D341Med (cell line): Measurements from ENCODE around the gene PRSS27.
"Not testable (repeated sequence)": the region's sequence is repeated elsewhere in the genome, so short reads cannot be mapped to it uniquely, and the experiment has no call there.

ENCODE experiments used
- DNase-seq: peaks from one replicate; pipeline ENCODE4 v3.0.0; 2012; ENCODE audit warnings: low spot score

Gene PRSS27

DNA sequence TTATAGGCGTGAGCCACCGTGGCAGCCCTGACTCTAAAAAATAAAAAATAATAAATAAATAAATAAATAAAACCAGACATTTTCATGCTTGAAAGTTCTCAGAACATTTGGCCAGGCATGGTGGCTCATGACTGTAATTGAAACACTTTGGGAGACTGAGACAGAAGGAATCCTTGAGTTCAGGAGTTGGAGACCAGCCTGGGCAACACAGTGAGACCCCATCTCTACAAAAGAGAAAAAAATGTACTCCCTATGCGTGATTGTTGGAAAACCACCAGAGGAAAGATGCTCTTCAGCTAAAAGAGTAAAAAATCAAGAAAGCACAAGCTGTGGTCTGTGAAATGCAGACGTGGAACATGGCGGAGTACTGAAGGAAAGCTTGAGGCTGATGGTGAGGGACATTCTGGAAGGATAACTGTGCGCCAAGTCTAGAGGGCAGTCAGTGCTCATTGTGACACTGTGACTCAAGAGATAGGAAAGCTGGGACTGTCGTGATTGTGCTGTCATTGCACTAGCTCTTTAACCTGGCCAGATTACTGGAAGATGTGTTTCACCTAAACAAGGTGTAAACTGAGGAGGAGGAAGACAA lies 4.2 kb upstream of the PRSS27 start:
- no peak for DNase-seq

DNA sequence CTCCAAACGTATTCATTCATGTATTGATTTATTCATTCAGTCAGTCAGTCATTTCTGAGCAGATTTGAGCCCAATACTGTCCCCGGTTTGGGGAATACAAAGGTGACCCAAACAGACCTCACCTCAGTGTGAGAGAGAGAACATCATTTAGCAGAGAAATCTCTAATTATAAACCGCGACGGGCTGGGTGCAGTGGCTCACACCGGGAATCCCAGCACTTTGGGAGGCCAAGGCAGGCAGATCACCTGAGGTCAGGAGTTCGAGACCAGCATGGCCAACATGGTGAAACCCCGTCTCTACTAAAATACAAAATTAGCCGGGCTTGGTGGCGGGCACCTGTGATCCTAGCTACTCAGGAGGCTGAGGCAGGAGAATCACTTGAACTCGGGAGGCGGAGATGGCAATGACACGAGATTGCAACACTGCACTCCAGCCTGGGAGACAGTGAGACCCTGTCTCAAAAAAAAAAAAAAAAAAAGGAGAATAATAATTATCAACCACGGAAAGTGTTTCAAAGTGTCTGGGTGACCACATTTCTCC lies 1.7 kb upstream of the PRSS27 start:
- not testable (repeated sequence) for DNase-seq

DNA sequence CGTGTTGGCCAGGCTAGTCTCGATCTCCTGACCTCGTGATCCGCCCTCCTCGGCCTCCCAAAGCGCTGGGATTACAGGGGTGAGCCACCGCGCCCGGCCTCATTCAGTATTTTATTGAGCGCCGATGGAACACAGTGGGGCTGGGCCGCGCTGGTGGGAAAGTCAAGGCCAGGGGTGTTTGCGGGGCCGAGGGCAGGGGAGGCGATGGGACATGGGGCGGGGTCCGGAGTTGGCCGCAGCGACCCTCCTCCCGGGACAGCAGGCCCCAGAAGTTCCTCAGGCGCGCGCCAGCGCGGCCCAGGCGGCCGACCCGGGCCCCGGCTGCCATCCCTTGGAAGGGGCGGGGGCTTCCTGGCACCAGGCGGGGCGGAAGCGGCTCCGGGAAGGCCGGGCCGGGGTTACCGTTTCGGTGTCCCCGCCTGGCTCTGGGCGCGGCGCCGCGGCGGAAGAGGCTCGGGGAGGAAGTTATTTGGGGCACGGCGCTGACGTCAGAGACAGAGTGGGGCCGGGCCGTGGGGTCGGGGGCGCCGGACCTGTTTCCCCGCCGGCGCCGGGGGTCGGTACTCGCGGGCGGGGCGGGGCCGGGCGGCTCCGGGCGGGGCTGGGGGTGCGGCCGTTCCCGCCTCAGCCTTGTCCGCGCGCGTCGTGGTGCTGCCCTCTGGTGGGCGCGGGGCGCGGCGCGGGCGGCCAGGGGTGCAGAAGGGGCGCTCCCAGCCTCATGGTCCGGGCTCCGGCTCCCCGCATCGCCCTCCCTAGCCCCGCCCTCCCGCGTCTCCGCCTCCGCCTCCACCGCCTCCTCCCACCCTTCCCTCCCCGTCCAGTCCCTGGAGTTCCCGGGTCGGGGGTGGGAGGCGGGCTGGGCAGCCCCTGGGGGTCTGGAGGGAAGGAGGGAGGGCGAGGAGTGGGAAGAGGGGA lies 952 bp upstream of the PRSS27 start:
- DNase-seq, result peak; percentile 95

DNA sequence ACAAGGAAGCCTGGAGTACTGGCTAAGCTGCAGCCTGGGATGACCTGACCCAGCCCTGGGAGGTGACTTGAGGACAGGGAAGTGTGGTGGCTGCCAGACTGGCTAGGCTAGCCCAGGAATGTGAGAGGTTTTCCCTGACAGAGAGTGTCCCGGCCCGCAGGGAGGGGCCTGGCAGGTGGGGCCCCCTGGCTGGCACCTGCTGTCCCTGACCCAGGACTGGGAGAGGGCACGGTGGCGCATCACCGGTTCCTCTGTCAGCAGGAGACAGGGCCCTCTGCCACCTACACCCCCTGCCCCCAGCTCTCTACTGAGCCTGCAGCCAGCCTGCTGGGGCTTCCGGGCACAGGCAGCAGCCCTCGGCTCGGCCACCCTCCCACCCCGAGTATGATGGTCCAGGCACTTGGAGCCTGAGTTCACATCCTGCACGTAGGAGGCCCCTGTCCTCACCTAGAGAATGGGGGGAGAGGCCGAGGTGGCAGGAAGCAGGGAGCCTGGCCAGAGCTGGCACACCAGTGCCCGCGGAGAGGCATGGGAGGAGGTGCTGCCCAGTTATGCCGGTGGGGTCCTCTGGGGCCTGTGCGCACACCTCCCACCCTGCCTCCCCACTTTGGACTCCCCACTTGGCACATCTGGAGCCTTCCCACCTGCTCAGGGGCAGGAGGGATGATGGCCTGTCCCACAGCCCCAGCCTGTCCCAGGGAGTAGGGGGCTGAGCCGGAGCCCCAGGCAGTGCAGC lies 528 bp downstream of the PRSS27 start:
- DNase-seq, result no peak

DNA sequence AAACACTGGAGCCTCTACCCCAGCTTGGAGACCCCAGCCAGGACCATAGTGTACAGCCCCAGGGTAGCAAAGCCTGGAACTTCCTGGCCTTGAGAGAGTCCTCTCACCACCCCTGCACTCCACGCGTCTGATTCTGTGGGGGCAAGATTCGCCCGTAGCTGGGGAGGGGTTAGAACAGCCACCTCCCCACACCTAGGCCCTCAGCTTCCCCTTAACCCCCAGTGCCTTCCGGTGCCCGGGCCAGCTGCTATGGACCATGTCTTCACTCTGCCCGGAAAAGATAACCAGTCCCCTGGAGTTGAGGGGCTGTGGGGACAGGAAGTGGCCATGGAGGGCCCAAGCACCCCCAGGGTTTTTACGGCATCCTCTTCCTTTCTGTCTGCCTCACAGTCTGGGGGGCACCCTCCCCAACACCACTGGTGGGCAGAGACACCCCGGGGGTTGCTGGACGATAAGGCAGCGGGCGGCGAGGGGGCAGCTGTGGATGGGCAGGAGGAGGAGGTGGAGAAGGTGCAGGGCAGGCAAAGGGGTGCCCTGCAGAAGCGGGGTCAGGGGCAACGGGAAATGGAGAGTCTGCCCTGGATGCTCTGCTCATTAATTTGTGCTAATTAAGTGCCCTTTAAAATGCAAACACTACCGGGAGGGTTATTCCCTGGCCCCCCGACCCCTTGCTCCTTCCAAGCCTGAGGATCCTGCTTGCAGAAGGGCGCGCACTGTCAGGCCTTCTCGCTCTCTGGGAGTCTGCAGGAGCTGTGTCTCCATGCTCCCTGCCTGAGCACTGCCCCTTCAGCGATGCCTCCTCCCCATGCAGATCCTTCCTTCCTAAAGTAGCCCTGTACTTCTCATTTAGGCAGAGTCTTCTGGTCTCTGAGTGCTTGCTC lies 2.4 kb downstream of the PRSS27 start:
- no peak for DNase-seq

DNA sequence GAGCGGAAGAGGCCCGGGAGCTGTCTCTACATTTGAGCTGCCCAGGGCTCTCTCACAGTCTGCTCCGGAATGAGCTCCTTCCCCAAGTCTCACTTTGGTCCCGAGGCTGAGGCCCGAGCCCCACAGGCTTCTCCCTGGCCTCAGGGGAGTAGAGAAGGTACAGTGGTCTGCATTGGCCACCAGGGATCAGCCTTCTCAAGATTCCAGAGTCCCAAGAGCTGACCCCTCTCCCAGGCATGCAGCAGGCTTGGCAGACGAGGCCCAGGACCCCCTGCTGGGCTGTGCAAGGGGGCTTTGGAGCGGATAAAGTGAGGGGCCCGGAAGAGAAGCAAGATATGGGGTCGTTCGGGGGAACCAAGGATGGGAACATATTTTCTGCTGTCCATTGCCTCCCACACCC lies 3.1 kb downstream of the PRSS27 start:
- no peak for DNase-seq

DNA sequence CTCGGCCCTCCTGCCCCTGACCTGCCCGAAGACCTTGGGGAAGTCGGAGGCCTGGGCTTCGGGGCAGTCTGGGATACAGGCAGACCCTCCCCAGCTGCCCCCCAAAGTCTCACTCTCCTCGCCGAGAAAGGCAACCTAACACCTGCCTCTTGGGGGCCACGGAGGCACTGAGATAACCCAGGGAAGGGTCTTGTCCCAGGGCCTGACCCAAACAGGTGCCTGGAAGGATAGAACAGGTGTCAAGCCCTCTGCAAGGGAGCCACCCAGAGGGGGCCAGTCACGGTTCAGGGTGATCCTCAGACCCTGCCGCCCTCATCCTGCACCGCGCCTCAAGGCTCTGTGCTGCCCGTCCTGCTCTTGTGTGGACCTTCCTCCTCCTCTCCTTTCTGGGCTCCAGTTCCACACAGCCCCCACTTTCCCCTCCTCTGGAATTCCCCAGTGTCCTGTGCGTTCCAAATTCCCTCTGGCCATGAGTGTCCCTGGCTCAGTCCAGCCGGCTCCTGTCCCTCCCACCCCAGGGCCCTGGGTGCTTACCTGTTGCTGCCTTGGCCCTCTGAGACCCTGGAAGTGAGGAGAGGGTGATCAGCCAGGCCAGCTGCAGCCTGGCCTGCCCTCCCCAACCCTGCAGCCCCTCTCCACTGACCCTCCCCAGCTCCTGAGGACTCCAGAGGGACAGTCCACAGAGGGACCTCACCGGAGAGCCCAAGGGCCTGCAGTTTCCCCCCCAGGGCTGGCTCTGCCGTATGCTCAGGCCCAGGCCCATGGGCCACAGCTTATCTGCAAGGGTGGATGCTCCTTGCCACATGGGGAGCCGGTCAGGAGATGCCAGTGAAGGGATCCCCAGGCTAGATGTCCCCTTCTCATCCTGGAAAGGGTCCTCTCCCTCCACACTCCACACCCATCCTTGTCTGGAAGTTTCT lies 3.8 kb downstream of the PRSS27 start:
- no peak for DNase-seq

DNA sequence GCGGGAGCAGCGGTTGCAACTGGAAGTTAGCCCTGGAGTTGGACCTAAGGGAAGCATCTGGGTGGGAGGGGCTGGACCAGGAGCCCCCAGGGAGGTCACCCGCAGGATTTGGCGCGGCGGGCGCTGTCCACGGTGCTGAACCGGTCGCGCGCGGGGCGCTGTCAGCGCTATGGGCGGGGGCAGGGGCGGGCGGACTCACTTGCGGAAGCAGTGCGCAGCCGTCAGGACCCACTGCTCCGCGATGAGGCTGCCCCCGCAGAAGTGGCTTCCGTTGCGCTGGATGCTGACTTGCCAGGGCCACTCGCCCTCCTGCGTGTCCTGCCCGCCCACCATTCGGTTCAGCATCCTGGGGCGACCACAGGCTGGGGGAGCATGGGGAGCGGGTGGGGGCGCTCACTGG lies 4.5 kb downstream of the PRSS27 start:
- DNase-seq, result no peak

DNA sequence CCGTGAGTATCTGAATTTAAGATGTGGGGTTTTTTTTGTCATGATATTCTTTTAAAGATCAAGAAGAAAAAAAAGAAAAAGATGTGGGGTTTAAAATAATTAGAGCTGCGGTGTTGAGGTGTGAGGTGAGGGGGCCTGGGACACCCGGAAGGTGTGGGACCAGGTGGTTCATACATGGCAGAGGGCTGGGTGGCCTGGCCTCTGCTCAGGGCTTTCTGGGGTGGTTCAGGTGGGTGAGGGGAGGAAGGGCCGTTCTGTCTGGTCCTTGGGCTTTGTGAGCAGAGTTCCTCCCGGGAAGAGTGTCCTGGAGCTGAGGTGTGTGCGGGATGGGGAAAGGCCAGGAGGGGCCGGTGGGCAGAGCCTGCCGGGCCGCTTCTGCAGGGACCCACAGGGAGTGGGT lies 5.0 kb downstream of the PRSS27 start:
- no peak for DNase-seq

DNA sequence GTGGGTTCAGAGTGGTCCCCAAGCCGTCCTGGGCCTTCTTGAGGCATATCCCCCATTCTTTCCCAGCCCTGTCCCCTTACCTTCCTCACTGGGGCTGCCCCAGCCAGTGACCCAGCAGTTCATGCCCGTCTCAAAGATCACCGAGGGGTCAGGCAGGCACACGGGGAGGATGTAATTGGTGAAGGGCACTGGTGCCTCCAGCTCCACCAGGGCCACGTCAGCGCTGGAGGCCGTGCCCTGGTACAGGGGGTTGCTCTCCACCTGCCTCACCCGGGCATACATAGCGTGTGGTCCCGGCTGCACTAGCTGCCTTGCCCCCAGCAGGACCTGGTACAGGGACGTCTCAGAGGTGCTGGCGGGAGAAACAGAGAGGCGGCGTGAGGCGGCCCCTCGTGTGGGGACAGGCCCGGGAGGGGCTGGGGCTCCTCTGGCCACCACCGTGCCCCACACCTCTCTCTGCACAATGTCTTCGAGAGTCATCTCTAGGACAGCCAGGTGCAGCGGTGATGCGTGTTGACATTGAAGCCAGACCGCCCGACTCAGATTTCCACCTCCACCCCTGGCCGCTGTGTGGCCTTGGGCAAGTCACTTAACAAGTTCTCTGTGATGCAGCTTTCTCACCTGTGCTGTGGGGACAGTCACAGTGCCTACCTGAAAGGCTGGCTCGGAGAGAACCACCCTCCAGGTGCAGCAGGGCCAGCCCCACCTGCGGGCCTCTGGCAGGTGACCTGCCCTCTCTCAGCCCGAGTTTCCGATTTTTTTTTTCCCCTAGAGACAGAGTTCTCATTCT lies 5.8 kb downstream of the PRSS27 start:
- DNase-seq, result no peak

DNA sequence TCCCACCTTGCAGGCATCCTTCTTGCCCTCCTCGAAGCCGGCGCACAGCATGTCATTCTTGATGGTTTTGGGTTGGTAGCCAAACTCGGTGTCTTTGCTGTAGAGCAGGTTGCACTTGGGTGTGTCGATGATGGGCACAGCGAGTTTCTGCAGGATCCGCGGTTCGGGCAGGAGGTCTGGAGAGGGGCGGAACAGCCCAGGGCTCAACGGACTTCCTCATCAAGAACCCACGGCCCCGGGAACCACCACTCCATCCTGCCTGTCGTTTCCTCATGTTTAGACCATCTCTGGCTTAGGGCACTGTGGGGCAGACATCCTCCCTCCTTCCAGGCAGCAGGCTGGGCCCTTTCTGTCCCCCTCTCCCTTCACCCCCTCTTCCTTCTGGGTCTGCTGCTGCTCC lies 6.5 kb downstream of the PRSS27 start:
- DNase-seq, result no peak

DNA sequence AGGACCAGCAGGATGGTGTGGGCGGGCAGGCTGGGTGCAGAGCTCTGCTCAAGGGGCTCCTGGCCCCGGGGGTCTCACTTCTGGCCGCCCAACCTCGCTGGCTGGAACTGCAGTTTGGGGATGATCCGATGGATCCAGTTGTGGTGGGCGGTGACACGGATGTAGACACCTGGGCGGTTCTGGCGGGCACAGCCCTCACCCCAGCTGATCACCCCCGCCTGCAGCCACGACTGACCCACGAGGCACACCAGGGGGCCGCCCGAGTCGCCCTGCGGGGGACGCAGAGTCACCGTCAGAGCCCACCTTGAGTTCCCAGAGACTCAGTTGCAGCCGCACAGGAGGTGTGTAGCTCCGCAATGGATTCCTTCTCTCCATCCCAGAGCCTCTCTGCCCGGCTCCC lies 7.5 kb downstream of the PRSS27 start:
- no peak for DNase-seq

DNA sequence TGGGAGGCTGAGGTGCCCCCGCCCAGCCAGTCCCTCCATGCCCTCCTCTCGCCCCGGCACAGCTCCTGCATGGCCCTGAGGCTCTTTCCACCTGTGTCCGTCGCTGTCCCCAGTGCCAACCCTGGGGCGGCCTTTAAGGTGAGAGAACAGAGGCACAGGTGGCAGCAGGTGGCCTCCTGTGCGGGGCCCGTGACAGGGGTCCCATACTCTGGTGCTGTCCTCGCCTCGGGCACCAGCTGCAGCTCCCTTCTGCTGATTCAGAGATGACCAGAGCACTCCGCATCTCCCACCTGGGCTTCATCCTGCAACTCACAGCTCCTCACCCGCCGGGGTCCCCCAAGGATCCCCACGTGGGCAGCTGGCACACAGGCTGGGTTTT lies 8.0 kb downstream of the PRSS27 start:
- DNase-seq, result no peak

DNA sequence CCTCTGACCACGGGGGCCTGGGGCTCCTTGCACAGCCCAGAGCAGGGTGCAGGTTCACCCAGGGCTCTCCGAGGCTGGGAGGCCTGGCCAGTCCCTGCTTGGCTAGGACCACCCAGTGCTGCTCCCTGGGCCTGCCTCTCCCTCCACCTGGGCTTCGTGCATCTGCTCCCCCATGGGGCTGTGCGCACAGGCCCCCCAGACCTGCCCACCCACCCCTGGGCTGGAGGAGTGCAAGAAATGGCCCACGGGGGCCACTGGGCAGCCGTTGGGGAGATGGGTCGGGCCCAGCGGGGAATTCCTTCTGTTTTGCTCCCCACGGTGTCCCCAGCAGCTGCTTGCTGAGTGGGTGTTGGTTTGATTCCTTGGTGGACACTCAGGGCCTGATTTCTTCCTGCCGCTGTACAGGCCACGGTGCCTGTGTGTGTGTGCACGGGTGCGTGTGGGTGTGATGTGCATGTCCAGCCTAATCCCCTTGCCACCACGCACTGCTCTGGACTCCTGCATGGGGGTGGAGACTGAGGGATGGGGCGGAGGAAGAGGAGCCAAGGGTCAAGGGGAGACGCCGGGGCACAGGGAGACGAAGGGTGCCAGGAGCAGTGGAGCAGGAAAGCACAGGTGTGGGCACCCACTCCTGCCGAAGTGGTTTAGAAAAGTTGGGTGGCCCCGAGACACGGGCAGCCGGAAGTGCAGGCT lies 8.5 kb downstream of the PRSS27 start:
- no peak for DNase-seq

DNA sequence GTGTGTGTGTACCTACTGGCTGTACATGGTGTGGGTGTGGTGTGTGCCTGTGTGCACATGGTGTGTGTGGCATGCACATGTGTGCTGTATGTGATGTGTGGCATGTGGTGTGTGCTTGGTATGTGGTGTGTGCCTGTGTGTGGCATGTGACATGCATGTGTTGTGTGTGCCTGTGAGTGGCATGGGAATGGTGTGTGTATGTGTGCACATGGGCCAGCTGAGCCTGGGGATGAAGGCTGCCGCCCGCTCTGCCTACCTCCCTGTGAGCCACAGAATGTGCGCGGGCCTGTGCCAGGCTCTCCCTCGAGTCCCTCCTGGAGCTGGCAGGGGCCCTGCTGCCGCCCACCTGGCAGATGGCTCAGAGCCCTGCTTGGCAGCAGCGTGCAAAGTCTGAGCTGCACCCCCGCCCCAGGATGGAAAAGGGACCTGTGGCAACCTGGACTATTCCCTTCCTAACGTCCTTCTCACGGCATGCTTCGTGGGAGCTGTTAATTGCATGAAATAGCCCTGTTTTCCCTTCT lies 9.3 kb downstream of the PRSS27 start:
- DNase-seq, result peak; percentile 60

DNA sequence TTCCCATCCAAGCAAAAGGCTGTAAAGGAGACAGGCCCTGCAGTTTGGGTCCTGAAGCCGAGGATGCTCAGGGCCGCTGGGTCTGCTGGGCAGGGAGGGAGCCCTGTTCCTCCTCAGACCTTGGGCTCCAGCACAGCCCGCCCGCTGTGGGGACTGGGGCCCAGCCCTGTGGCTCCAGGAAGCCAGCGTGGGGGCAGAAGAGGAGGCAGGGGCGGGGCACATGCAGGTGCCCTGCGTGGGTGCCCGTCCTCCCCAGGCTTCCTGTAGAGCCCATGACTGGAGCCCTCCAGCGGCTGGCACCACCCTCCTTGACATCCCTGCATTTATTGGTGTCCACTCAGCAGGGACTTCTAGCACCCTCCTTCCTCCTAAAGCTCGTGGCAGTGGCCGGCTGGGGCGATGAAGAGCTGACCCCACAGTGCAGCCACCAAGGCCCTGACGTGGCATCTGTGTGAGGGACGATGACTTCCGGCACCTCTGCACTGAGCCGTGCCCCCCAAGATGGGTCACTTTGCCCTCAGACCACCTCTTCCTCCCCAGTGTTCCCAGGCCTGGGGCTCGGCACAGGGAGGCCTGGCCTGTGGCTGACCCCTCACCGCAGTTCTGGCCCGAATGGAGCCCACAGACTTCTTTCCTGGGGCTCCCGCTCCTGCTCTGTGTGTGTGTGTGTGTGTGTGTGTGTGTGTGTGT lies 9.9 kb downstream of the PRSS27 start:
- no peak for DNase-seq

DNA sequence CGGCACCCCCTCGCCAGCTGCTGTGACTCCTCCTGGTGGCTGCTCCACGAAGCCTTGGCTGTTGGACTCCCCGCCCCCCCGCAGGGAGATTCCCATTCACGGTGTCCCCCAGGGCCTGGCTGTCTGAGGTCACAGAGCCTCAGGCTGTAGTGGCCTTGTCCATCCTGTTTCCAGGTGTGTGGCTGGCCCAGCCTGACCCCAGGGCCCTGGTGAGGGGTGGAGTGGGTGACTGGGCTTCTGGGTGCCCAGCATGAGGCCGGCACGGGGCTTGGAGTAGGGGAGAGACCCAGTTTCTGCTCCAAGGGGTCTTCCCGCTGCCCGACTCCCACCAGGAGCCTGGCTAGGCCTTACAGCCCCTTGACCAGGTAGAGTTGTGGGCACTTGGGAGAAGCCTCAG lies 10.4 kb downstream of the PRSS27 start:
- DNase-seq, result no peak

DNA sequence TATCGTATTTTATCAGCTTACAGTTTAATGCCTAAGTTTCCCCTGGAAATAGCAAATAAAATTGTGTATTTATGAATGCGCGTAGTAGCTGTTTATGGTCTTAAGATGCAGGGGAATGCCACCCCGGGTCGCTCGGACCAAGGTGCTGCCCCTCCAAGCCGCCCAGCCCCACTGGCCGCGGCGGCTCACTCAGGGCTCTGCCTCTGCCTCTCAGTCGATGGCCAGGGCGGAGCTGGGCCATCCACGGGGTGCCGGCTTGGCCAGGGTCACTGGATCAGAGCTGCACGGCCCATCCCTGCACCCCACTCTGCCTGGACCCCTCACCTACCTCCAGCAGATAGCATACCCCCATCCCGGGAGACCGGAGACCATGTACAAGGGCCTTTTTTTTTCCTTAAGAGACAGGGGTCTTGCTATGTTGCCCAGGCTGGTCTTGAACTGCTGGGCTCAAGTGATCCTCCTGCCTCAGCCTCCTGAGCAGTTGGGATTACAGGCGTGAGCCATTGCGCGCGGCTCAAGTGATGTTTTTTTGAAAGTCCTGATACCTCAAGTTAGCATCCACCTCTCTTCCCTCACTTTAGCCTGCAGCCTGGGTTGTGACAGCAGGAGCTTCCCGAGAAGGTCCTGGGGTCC lies 11.0 kb downstream of the PRSS27 start:
- DNase-seq, result no peak
